ENCODE data around the gene SPATA25.

The SPATA25 gene

DNA sequence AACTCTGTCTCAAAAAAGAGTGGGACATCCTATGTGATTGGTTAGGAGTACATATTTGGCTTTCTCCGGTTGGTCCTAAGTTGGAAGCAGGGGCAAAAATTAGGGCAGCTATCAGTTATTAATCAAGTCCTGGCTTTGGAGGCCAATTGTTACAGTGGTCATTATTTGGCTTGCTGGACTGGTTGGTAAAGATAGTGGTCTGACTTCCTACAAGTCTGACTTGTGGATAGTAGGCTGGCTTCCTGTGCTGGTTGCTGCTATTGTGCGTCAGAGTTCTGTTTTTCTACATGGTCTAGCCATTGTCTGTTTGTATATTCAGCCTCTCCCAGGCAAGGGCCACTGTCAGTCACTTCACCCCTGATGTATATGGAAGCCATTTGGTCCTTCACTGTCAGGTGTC lies 37.2 kb downstream of the SPATA25 start:
- peaks cover 21 to 76% (median 27%) of the 10 kb centered on the region in 3 donors for H3K36me3 ChIP-seq
- intact Hi-C loops (cut with DNase I; ENCODE audit: low total_unique reads), result no loop called here

DNA sequence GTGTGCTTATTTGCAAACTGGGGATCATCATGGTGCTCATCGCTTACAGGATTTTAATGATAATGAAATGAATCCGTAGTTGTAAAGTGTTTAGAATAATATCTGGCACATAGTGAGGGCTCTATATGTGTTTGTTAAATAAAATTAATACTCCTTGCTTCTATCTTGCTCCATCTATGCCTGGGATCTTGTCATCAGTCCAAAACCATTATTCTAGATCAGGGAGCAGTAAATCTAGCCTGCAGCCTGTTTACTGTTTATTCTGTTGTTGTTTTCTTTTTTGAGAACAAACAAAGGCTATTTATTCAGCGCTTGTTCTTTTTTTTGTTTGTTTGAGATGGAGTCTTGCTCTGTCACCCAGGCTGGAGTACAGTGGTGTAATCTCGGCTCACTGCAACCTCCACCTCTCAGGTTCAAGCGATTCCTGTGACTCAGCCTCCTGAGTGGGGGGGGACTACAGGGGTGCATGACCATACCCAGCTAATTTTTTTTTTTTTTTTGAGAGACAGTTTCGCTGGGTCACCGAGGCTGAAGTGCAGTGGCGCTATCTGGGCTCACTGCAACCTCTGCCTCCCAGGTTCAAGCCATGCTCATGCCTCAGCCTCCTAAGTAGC lies 38.3 kb downstream of the SPATA25 start:
- H3K36me3 ChIP-seq, result peaks cover 31 to 82% (median 34%) of the 10 kb centered on the region in 3 donors
- no peaks in the 10 kb centered on the region for H3K4me1 ChIP-seq
- TF ChIP-seq CTCF (IDR thresholded peaks at IDR 0.05), result no peak
- intact Hi-C loops (cut with DNase I; ENCODE audit: low total_unique reads), result no loop called here
- DNase-seq, result no peak
- H3K27me3 ChIP-seq, result no peaks in the 10 kb centered on the region
- no peaks in the 10 kb centered on the region for H3K9me3 ChIP-seq
- H3K4me3 ChIP-seq, result no peak overlapping the region
- H3K27ac ChIP-seq, result no peak overlapping the region

More for the DNA sequence above, 37.2 kb downstream of the SPATA25 start:
- peaks cover 0 to 11% (median 9%) of the 10 kb centered on the region in 4 donors for H3K4me1 ChIP-seq
- H3K9me3 ChIP-seq, result no peaks in the 10 kb centered on the region
- no peaks in the 10 kb centered on the region for H3K27me3 ChIP-seq
- H3K27ac ChIP-seq, result no peak overlapping the region
- no peak for TF ChIP-seq CTCF (IDR thresholded peaks at IDR 0.05)
- H3K4me3 ChIP-seq, result no peak overlapping the region
- DNase-seq, result no peak

- no peak overlapping the region for H3K4me3 ChIP-seq
- H3K4me1 ChIP-seq, result peaks cover 0 to 3% (median 0%) of the 10 kb centered on the region in 4 donors
- H3K36me3 ChIP-seq, result peaks cover 32 to 84% (median 41%) of the 10 kb centered on the region in 3 donors
- no peak for TF ChIP-seq CTCF (IDR thresholded peaks at IDR 0.05)
- H3K27me3 ChIP-seq, result no peaks in the 10 kb centered on the region
- DNase-seq, result no peak
- intact Hi-C loops (cut with DNase I; ENCODE audit: low total_unique reads), result no loop called here
- H3K9me3 ChIP-seq, result no peaks in the 10 kb centered on the region
- H3K27ac ChIP-seq, result no peak overlapping the region
Observed at GRCh38 chr20:45848421-45848820, 39.0 kb downstream of the SPATA25 start.

- Histone ChIP-seq H3K36me3 (peaks cover 46 to 89% (median 69%) of the 10 kb centered on the region in 3 donors), H3K9me3 (no peaks in the 10 kb centered on the region), H3K4me1 (peaks cover 0 to 31% (median 6%) of the 10 kb centered on the region in 4 donors), H3K27ac (peak overlapping the region in 1 of 2 donors; percentile 27), H3K27me3 (no peaks in the 10 kb centered on the region), H3K4me3 (no peak overlapping the region)
- DNase-seq, result no peak
- TF ChIP-seq CTCF (IDR thresholded peaks at IDR 0.05), result no peak
- intact Hi-C loops (cut with DNase I; ENCODE audit: low total_unique reads), result no loop called here
Observed at GRCh38 chr20:45845452-45845851, 42.0 kb downstream of the SPATA25 start.

DNA sequence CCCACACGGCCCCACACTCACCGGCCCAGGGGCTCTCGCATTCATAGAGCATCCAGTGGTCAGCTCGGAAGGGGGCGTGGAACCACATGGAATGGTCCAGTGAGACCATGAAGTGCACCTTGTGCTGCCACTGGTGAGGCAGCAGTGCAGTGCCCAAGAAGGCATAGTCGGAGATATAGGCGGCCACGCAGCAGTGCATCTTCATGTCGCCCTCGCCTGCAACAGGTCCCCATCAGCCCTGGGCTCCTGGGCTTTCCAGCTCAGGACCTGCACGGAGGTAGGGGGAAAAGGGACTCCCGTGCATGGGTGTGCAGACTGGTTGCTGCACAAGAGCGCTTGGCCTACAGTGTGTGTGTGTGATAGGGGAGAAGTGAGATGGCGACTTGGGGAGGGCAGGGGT lies 43.9 kb downstream of the SPATA25 start:
- DNase-seq, result no peak
- H3K27ac ChIP-seq, result peak overlapping the region in 1 of 2 donors; percentile 44
- TF ChIP-seq CTCF (IDR thresholded peaks at IDR 0.05), result no peak
- H3K27me3 ChIP-seq, result no peaks in the 10 kb centered on the region
- H3K9me3 ChIP-seq, result no peaks in the 10 kb centered on the region
- intact Hi-C loops (cut with DNase I; ENCODE audit: low total_unique reads), result no loop called here
- H3K36me3 ChIP-seq, result peaks cover 43 to 98% (median 76%) of the 10 kb centered on the region in 3 donors
- H3K4me3 ChIP-seq, result no peak overlapping the region
- peaks cover 0 to 40% (median 6%) of the 10 kb centered on the region in 4 donors for H3K4me1 ChIP-seq

All from tibial artery (tissue), 4 donors.